NOMO-1 treated with DMSO at 0.1 percent for 48 hours (cell line): ENCODE results near the gene ZEB2.

Source experiments
- DNase-seq: peaks from one replicate; lab custom pipeline; 2025; ENCODE audit not compliant: unreplicated experiment; lab: John Stamatoyannopoulos, UW

ZEB2 gene

DNA sequence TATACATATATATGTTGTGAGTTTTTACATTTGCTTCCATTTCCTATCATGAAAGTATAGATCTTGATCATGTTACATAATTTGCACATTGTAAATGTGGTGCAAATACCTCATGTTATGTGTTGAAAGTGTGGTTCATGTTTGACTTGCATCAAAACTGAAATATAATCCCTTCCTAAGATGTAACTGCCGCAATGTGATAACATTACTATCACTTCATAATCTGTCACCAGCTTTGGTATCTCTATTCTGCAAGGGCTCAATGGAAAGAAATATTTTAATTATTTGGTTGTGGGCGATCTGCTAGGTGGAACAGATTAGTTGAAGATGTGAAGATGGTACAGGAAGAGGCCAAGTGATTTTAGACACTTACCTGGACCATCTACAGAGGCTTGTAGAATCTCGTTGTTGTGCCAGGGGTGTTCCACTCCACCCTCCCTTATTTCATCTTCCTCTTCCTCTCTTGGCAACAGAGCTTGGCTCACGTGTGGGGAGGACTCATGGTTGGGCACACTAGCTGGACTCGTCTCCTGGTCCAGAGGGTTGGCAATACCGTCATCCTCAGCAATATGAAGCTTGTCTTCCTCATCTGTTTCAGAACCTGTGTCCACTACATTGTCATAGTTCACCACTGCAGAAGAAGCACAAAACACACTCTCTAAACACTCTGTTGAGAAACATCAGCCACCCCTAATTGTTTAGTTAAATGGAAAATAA is 90.4 kb downstream of the ZEB2 start:
- DNase-seq: no peak

DNA sequence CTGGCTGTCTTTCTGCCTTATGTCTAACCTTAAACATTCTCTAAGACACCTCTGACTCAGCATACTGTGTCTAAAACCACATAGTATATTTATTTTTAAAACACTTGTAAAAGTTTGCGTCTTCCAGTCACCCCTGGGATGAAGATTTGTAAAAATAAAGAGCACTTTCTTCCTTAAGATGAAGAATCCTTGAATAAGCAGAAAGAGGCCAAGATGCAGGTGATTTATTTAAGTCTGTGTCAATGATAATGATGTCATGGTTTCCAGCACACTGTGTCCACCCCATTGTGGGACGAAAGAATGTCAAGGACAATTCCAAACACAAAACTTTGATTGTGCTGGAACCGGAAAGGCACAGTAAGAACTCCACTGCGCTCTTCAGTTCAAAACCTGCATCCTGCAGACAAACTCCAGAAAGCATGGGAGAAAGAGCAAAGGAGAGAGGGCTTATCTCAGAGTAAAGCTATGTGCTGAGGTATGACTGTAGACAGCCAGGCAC is 92.9 kb downstream of the ZEB2 start:
- DNase-seq: no peak

DNA sequence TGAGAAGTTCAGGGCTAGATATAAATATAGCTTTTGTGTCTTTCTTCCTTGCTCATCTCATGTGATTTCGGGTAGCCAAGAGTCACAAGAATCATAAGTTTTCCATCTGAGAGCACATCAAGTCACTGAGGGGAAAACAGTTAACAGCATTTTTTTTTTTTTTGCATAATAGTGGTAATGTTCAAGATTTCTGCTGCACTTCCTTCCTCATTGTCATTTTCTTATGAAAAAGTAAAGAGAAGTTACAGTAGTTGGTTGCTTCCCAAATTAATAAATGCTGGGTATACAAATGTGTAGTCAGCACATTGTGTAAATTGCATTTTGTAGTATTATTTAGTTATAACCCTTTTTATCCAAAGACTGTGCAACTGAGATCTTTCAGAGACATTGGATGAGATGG is 93.6 kb downstream of the ZEB2 start:
- DNase-seq: peak; percentile 72

DNA sequence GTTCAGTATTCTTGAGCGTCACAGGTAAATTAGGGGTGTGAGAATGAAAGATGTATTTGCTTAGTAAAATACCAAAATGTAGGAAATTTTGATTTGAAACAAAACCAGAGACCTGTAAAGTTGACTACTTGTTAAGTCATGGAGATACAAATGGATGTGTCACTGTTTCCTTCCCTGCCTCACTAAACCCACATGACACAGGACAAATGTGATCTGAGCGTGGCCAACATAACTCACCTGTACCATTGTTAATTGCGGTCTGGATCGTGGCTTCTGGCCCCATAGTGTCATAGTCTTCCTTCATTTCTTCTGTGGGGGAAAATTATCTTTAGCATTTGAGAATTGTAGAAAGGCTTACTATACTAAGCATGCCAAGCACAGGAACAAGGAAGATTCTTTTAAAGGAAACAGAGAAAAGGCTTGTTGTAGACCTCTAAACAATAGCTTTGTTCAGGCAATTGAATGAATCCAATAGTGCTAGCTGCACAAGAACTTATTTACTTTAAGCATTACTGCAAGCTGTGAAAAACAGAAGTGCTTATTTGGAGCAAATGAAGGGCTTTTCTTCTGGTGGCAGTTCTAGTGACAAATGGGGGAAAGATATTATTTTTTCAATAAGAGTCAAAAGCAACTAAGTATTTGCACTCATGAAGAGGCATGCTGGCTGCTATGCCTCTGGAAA is 95.2 kb downstream of the ZEB2 start:
- no peak for DNase-seq

DNA sequence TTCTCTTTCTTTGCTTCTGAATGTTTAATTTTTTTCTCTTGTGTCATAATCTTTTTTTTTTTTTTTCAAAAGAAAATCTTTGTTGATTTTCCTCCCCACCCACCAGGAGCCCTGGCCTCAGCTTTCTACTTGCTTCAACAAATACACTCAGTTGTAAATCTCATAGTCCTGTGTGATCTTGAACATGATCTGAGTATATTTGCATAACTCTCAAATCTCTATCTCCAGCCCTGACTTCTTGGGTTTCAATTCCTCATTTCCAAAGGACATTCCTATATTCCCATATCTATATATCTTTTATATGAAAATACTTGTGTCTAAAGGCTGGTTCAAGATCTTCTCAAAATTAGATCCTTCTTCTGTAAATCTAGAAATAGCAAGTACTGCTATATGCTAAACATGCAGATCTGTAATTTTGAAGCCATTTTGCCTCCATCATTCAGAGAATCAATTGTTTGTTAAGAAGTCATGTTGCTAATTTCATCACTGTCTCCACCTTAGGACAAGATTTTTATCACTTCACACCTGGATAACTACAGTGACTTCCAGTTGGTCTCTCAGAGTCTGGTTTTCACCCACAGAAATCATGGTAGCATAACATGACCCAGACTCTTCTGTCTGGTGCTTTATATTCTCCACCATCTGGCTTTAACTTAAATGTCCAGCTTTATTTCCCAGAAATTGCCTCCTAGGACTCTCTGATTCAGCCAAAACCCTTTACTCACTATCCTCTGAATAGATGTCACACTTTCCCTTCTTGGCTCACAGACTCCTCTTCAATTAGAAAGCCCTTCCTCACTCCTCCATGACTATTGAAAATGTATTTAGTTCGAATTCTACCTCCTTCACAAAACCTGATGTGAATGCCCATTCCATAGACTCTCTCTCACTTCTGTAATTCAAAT is 98.1 kb downstream of the ZEB2 start:
- no peak for DNase-seq

DNA sequence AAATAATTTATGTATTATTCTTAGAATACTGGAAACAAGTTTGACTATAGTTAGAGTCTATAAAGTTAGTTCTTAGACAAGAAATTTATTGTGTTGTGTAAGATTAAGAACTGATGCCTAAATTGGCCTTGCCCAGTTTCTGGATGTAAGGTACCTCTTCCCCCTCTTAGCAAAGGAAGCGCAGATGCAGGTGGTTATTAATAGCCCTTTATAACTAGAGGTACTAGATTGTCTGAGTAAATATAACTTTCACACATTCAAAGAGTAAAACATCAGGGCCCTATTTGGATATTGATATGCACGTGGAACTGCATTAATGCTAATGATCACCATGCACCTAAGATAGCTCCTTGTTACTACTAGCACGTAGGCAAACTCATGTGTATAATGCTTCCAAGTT is 100.7 kb downstream of the ZEB2 start:
- DNase-seq: no peak

DNA sequence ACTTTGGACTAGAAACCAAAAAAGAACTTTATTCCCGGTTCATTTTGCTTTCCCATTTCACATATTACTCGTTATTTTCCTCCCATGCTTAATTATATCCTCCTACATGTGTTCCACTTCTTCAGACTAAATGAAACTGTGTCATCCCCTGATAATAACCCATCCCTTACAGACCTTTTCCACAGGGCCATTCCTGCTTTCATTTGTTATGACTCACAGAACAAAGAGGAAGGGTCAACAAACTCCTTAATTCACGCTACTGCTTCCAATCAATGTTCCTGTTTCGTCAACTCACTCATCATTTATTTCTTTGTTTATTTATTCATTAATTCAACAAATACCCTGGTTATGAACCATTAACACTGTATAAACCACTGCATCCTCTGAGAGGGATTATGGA is 104.5 kb downstream of the ZEB2 start:
- DNase-seq: no peak

DNA sequence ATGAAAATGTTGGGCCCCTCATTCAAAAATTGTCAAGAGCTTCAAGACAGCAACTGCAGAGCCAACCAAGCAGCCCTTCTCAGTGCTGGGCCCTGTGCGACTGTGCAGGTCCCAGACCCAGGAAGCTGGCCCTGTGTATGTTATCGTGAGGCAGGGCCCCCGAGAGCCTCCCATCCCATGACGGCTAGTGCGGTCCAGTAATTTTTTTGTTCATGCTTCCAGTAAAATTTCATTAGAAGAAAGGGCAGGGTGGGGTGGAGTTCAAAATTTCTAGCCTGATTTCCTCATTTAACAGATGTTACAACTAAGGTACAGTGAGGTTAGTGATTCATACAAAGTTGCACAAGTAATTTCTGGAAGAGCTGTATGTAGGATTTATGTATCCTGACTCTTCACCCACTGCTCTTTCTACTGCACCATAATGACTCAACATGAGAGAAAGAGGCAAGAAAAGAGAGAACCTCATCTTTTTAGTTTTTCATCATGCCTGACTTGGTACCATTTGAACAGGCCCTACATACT is 105.5 kb downstream of the ZEB2 start:
- peak; percentile 98 for DNase-seq

DNA sequence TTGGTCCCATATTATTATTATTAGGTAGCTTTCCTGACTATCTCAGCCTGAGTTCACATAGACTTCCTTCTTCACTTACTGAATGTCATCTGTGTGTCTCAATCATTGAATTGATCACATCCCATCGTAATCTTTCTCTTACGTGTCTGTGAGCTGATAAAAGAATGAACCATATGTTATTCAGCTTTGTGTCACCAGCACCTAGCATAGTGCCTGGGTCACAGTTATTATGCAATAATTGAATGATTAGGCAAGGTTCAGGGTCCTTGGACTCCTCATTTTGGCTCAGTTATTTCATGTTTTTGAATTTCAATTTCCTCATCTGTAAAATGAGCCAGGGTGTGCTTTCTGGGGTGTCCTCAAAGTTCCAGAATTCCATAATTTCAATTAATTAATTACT is 107.2 kb downstream of the ZEB2 start:
- DNase-seq: peak; percentile 54

DNA sequence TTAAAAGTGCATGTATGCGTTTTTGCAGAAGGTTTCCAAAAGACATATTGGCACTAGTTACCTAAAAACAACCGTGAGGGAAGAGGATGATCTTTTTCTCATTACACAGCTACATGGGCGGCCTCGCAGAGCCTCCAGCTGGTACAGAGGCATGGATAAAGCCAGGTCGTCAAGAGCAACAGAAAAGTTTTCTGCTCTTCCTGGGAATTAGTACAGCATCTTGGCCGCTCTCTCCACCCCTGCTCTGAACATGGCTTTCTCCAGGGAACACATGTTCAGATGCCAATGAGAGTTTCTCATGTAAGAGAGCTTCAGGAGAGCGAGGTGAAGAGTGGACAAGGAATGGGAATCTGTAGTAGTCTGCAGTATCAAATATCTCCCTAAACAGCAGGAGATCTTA is 108.4 kb downstream of the ZEB2 start:
- no peak for DNase-seq

DNA sequence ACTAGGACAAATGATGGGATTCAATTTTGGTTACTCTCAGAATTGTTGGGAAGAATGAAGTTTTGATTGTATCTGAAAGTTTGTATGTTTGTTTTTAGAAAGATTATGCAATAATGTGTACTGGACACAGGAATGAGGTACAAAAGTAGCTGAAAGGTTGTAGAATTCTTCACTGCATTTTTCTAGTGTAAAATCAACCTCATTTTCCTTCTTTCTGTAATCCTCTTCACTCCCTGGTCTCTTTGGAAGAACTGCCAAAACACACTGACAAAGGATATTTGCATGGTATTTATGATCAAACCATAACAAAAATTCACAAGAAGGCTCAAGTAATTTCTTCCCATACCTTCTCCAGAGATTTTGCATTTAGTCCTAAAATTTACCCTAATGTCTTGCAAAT is 110.7 kb downstream of the ZEB2 start:
- no peak for DNase-seq

DNA sequence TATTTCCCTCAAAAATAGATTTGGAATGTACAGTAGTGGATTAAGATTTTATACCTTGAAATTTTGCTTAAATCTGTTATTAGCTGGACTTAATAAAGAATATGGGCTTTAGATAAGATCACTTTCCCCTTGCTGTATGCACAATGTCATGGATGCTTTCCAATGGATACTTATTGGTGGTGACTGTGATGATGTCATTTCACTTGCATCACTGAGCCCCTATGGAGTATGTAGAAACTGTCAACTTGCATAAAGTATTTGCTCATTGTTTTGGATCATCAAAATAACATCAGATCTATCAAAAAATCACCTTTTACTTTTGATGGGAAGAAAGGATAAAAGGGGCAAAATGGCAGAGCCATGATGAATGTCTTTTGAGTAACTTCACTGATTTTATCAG is 112.7 kb downstream of the ZEB2 start:
- DNase-seq: no peak

DNA sequence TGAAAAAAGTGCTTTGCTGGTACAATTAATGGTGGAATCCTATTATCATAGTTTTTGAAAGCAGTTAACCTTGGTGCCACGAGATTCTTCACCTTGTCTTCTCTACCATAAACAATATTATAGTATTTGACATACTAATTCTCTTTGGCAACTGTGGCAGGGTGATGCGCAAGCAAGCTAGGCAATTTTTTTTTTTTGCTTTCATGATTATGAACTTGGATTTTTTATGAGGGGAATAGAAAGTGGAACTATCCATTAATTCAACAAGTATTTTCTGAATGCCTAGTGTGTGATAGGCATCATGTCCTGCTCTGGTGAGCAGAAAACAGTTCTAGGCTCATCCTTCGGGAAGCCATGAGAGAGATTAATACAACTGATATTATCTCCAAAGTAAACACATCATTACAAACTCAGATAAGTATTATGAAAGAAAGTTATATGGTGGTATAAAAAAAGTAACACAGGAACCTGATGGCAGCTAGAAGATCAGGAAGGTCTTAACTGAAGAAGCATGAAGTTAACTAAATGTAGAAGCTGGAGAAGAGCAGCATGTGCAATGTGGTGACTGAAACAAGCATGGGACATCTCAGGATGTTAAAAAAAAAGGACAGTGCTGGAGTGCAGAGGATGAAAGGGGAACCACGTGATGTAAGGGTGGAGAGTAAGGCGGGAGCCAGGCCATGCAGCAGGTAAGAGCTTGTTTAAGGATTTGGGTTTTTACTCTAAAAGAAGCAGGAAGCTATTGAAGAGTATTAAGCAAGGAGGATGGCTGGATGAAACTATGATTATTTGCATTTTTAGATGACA is 113.7 kb downstream of the ZEB2 start:
- DNase-seq: no peak

DNA sequence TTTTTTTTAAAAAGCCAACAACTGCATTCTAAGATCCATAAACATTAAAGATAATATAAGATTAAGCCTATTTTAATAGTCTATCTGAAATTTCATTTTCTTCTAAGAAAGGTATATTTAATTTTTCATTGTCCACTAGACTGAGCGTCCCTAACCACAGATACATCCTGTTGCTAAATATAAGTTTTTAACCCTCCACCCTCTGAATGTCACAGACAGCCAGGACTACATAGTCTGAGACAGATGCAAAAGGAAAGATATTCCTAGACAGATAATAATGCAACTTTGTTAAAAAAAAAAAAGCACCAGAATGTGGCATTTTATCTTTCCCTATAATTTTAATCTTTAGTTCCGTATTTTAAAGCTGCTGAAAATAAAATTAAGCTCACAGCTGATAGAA is 114.6 kb downstream of the ZEB2 start:
- DNase-seq: no peak

DNA sequence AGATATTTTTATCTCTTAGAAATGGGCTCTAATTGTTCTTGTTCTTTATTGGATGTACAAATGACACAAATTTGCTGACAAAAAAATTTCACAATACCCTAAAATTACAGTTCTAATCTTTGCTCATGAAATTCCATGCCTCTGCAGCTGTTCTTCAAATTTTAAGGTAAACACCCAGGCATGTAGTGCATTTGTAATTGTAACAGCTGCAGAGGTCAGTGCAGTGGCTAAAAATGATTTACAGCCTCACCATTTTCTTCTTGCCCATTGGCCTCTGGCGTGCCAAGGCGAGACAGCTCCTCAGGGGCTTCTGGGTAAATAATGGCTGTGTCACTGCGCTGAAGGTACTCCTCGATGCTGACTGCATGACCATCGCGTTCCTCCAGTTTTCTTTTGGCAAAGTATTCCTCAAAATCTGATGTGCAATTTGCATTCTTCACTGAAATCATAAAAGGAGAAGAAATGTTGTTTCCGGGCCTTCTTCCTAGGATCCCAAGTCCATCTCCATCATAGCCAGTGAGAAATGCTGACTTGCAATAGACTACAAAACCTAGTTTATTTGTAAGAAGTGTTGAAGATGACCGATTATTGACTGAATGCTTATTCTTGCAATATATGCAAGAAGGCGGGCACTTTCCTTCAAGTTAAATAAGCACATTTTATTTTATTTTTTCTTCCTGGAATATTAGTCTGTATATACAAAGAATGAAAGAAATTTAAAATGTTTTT is 115.2 kb downstream of the ZEB2 start:
- no peak for DNase-seq

DNA sequence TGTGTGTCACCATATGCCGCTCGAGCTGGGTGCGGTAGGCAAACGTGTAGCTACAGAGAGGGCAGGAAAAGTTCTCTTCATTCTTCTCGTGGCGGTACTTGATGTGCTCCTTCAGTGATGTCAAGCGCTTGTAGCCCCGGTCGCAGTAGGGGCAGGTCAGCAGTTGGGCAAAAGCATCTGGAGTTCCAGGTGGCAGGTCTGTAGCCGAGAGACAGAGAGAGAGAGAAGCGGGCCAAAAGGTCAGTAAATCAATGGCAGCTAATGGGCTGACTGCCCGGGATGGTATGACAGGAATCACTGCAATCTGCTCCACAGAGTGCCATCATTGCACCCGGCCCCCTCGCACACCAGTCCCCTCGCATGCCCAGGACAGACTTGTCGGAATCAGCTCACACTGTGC is 116.0 kb downstream of the ZEB2 start:
- no peak for DNase-seq

DNA sequence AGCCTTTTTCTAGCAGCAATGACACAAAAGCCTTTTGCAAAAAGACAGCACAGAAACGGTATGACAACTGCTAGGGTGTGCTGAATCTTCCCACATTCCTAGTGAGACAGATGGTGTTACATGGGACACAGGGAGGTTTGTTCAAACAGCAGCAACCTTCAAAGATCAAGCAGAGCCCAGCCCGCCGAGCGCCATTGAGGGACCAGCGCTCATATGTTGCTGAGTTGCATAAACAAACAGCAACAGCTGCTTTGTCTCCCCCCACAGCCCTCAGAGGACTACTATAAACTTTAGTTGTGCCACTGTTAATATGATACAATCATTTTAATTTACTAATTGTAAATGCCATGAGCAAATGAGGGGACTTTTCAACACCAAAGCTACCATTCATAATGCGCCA is 117.7 kb downstream of the ZEB2 start:
- no peak for DNase-seq

DNA sequence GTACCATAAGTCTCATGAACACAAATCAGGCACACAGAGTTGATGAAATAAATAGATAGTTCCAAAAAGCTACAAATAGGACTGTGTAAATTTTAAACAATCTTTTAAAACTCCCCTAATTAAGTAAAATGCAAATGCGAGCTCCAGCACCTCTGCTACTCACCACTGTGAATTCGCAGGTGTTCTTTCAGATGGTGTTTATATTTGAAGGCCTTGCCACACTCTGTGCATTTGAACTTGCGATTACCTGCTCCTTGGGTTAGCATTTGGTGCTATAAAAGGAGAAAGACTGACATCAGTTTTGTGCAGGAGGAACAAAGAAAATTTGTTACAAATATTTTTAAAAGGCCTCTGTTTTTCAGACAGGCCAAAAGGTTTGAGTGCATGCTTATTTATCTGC is 118.9 kb downstream of the ZEB2 start:
- DNase-seq: no peak

DNA sequence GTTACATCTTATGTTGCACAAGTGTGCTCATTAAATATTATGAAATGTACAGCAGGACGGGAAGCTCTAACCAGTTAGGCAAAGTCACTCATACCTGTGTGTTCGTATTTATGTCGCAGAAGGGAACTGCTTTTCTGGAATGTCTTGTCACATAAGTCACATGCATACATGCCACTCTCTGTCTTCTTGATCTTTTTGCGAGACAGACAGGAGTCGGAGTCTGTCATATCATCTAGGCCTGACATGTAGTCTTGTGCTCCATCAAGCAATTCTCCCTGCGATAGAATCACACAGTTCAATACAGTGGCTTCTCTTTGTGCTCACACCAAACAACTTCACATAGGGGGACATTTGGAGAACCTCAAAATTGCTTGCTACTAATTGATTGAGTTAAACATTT is 123.6 kb downstream of the ZEB2 start:
- DNase-seq: peak; percentile 46

DNA sequence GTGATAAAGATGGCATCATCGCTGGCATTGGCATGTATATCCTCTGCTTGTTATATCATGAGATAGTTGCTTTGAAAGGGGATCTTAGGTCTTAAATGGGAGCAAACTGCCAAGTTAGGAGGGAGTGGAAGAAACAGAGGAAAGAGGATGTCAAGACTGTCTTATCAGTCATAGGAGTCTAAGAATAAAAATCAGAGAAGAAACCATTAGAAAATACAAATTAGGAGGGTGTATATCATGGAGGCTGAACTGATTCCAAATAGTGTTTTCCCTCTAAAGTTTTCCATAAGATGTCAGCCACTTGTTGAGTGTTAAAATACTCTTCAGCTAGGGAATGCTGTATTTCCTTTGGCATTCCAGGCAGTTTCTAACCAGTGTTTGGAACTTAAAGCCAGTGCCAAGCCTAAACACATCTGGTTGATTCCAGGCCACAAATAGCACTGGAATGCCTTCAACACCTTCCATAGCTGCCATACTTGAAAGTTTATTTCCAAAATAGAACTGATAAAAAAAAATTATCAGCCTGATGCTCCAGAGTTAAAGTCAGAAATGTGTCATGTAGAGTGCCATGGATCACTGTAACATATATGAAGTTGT is 129.4 kb downstream of the ZEB2 start:
- no peak for DNase-seq
